GM23338 (cell line): ENCODE measurements around the gene YIPF2. TPM values are rescaled to one million over a fixed set of nuclear protein-coding genes. Genes with fewer than 3 reads are reported as not detected.

Source experiments
- ATAC-seq: fragments of 200-7000 bp; cut with Tn5 transposase; 3 replicates; pipeline ENCODE4 v1.9.1; 2020
- DNase-seq: peaks from one replicate; pipeline ENCODE4 v3.0.0-alpha.2; 2015; ENCODE audit warnings: low spot score
- H2AFZ ChIP-seq: fragments of 200-600 bp; sonication (generic); 2 replicates; pipeline ENCODE4 v1.8.0; 2016; ENCODE audit warnings: antibody characterized with exemption, mild to moderate bottlenecking, moderate library complexity
- H3F3A ChIP-seq: fragments of 200-600 bp; sonication (generic); replicated peaks from 2 replicates; pipeline ENCODE4 v1.8.0; 2017; ENCODE audit warnings: antibody characterized with exemption, mixed run types, low read depth
- H3K27ac ChIP-seq: fragments of 200-600 bp; sonication (generic); 2 replicates; pipeline ENCODE4 v1.6.1; 2016; ENCODE audit warnings: low read depth
- H3K27me3 ChIP-seq: fragments of 200-600 bp; sonication (generic); 2 replicates; pipeline ENCODE4 v1.8.0; 2016; ENCODE audit warnings: mild to moderate bottlenecking, mixed run types, moderate library complexity; ENCODE audit not compliant: insufficient read depth
- H3K36me3 ChIP-seq: fragments of 200-600 bp; sonication (generic); 2 replicates; pipeline ENCODE4 v1.8.0; 2016; ENCODE audit warnings: mild to moderate bottlenecking; ENCODE audit not compliant: insufficient read depth
- H3K4me1 ChIP-seq: fragments of 200-600 bp; sonication (generic); 2 replicates; pipeline ENCODE4 v1.8.0; 2016; ENCODE audit warnings: mild to moderate bottlenecking, moderate library complexity; ENCODE audit not compliant: insufficient read depth
- H3K4me2 ChIP-seq: fragments of 200-600 bp; sonication (generic); 2 replicates; pipeline ENCODE4 v1.7.1; 2017; ENCODE audit warnings: mixed run types
- H3K4me3 ChIP-seq: fragments of 200-600 bp; sonication (generic); 2 replicates; pipeline ENCODE4 v1.6.1; 2016; ENCODE audit warnings: mixed run types
- H3K79me2 ChIP-seq: fragments of 200-600 bp; sonication (generic); replicated peaks from 2 replicates; pipeline ENCODE4 v1.8.0; 2017; ENCODE audit warnings: mild to moderate bottlenecking; ENCODE audit not compliant: insufficient read depth
- H3K9me2 ChIP-seq: fragments of 200-600 bp; sonication (generic); 2 replicates; pipeline ENCODE4 v1.8.0; 2017; ENCODE audit not compliant: insufficient read depth
- H4K20me1 ChIP-seq: fragments of 200-600 bp; sonication (generic); replicated peaks from 2 replicates; pipeline ENCODE4 v1.8.0; 2017; ENCODE audit warnings: mild to moderate bottlenecking; ENCODE audit not compliant: insufficient read depth
- H3K27ac Mint-ChIP-seq: 2 replicates; pipeline ENCODE4 v1.8.0; 2020; ENCODE audit warnings: inconsistent platforms, mild to moderate bottlenecking, moderate library complexity, mixed read lengths
- H3K27me3 Mint-ChIP-seq: 3 replicates; pipeline ENCODE4 v1.8.0; 2022; ENCODE audit warnings: low read depth, mild to moderate bottlenecking, moderate library complexity, mixed read lengths, inconsistent platforms; ENCODE audit not compliant: insufficient read depth, poor library complexity
- H3K36me3 Mint-ChIP-seq: 3 replicates; pipeline ENCODE4 v1.8.0; 2021; ENCODE audit warnings: low read depth, mild to moderate bottlenecking, inconsistent platforms, moderate library complexity, mixed read lengths
- H3K4me1 Mint-ChIP-seq: 3 replicates; pipeline ENCODE4 v1.8.0; 2020; ENCODE audit warnings: mild to moderate bottlenecking, inconsistent platforms, mixed read lengths
- H3K4me3 Mint-ChIP-seq: 3 replicates; pipeline ENCODE4 v1.8.0; 2021; ENCODE audit warnings: moderate library complexity, mild to moderate bottlenecking, inconsistent platforms, mixed read lengths
- H3K9me3 Mint-ChIP-seq: 3 replicates; pipeline ENCODE4 v1.8.0; 2020; ENCODE audit warnings: moderate library complexity, mild to moderate bottlenecking, inconsistent platforms, mixed read lengths
- CREB1 ChIP-seq: fragments of 250-450 bp; sonication (Bioruptor Pico); IDR thresholded peaks from 2 replicates; pipeline ENCODE4 v1.5.0; 2020; ENCODE audit warnings: low read depth, mild to moderate bottlenecking, moderate library complexity
- EZH2 ChIP-seq: fragments of 200-600 bp; sonication (generic); IDR thresholded peaks from one replicate; pipeline ENCODE4 v1.8.0; 2017; ENCODE audit warnings: antibody characterized with exemption, mild to moderate bottlenecking, low read depth; ENCODE audit not compliant: unreplicated experiment
- EZH2phosphoT487 ChIP-seq: fragments of 200-600 bp; sonication (generic); IDR thresholded peaks from one replicate; pipeline ENCODE4 v1.8.1; 2018; ENCODE audit warnings: antibody characterized with exemption; ENCODE audit not compliant: unreplicated experiment
- JUNB ChIP-seq: IDR thresholded peaks from one replicate; pipeline ENCODE4 v1.6.1; 2016; ENCODE audit warnings: antibody characterized with exemption; ENCODE audit not compliant: unreplicated experiment
- NANOG ChIP-seq: IDR thresholded peaks from 2 replicates; pipeline ENCODE4 v1.6.1; 2016; ENCODE audit warnings: antibody characterized with exemption, borderline replicate concordance
- POLR2AphosphoS5 ChIP-seq: IDR thresholded peaks from 2 replicates; pipeline ENCODE4 v1.6.1; 2016; ENCODE audit warnings: antibody characterized with exemption, low read depth
- STAT1 ChIP-seq: IDR thresholded peaks from one replicate; pipeline ENCODE4 v1.6.1; 2016; ENCODE audit warnings: antibody characterized with exemption; ENCODE audit not compliant: unreplicated experiment
- ZNF114 ChIP-seq: fragments of 250-450 bp; sonication (Bioruptor Pico); IDR thresholded peaks from 2 replicates; pipeline ENCODE4 v1.5.0; 2020; ENCODE audit warnings: mild to moderate bottlenecking, moderate library complexity
- ZNF331 ChIP-seq: fragments of 250-450 bp; sonication (Bioruptor Pico); IDR thresholded peaks from 2 replicates; pipeline ENCODE4 v1.5.0; 2020; ENCODE audit warnings: low read depth, mild to moderate bottlenecking, moderate library complexity
- polyA plus RNA-seq: library from polyadenylated mRNA; unstranded; fragments of >200 nt; fragmentation: Nextera tagmentation; extraction: Ambion mirVana; gene quantifications from 2 replicates; pipeline ENCODE4 v1.2.1, GENCODE V29; 2016
- total RNA-seq: library from RNA; depleted of rRNA; stranded (reverse); fragments of >200 nt; shearing (Covaris generic); gene quantifications from 2 replicates; pipeline ENCODE4 v1.2.3, GENCODE V29; 2014
- TF ChIP-seq, protein P1 (sequence below): IDR thresholded peaks from 2 replicates; pipeline ENCODE4 v1.6.1; 2016; ENCODE audit warnings: antibody characterized with exemption
- TF ChIP-seq, protein P2 (sequence below): IDR thresholded peaks from one replicate; pipeline ENCODE4 v1.6.1; 2018; ENCODE audit warnings: antibody characterized with exemption; ENCODE audit not compliant: unreplicated experiment
- TF ChIP-seq, protein P3 (sequence below): fragments of 250-450 bp; sonication (Bioruptor Pico); IDR thresholded peaks from 2 replicates; pipeline ENCODE4 v1.5.0; 2020; ENCODE audit warnings: mild to moderate bottlenecking, moderate library complexity
- TF ChIP-seq, protein P4 (sequence below), 2 experiments: fragments of 200-600 bp in 1 of 2; sonication (generic) in 1 of 2; conservative IDR thresholded peaks; 2 replicates each; pipeline versions ENCODE4 v1.5.1 to v1.6.1; 2016 to 2017; ENCODE audit warnings: antibody characterized with exemption in 2 of 2, low read depth in 2 of 2, mild to moderate bottlenecking in 2 of 2, moderate library complexity in 1 of 2

YIPF2 gene
- total and polyA plus RNA-seq, 2 experiments from 2014 or later: 36.3 to 63.7 TPM

DNA sequence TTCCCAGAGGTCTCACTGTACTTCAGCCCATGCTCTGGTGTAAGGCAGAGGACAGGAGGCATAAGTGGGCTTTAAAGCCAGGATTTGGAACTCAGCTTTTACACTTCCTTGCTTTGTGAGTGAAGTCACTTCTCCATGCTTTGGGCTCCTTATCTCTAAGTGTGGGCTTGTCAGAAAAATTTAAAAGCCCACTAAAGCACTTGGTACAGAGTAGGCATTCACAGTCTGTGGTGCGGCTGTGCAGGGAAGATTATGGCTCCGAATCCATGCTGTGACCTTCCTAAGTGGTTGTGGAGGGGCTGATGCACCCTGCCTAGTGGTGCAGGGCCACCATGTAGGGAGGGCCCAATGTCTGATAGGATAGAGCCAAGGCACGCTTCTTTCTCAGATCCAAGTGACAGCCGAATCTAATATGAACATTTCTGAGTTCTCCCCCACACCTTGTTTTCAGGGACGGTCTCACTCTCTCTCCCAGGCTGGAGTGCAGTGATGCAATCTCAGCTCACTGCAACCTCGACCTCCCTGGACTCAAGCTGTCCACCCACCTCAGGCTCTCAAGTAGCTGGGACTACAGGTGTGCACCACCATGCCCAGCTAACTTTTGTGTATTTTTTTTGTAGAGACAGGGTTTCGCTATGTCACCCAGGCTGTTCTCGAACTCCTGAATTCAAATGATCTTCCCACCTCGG lies 7.1 kb upstream of the YIPF2 start:
- Histone ChIP-seq H2AFZ (no peak overlapping the region), H3K27ac (peak overlapping the region; percentile 55; the same call in 1 of the 2 replicates), H3K4me1 (no peaks in the 10 kb centered on the region; the same call in 1 of the 2 replicates), H3K4me3 (no peak overlapping the region), H3K79me2 (peaks cover 14% of the 10 kb centered on the region), H3K9me2 (no peaks in the 10 kb centered on the region), H3K27me3 (no peaks in the 10 kb centered on the region), H3F3A (peaks cover 10% of the 10 kb centered on the region; the same call in 1 of the 2 replicates), H3K36me3 (no peaks in the 10 kb centered on the region; the same call in 1 of the 2 replicates), H4K20me1 (peaks cover 8% of the 10 kb centered on the region), H3K4me2 (no peak overlapping the region)
- DNase-seq (no peak), ATAC-seq (no peak)
- no peaks in the 10 kb centered on the region for H3K4me1 Mint-ChIP-seq
- TF ChIP-seq EZH2 (no peak), EZH2phosphoT487 (no peak), POLR2AphosphoS5 (no peak), NANOG (no peak), ZNF331 (CRISPR knock-in tag) (no peak), STAT1 (no peak), JUNB (no peak), CREB1 (no peak), ZNF114 (CRISPR knock-in tag) (no peak)
- TF ChIP-seq, protein P1, sequence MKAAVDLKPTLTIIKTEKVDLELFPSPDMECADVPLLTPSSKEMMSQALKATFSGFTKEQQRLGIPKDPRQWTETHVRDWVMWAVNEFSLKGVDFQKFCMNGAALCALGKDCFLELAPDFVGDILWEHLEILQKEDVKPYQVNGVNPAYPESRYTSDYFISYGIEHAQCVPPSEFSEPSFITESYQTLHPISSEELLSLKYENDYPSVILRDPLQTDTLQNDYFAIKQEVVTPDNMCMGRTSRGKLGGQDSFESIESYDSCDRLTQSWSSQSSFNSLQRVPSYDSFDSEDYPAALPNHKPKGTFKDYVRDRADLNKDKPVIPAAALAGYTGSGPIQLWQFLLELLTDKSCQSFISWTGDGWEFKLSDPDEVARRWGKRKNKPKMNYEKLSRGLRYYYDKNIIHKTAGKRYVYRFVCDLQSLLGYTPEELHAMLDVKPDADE: no peak
- TF ChIP-seq, protein P2, sequence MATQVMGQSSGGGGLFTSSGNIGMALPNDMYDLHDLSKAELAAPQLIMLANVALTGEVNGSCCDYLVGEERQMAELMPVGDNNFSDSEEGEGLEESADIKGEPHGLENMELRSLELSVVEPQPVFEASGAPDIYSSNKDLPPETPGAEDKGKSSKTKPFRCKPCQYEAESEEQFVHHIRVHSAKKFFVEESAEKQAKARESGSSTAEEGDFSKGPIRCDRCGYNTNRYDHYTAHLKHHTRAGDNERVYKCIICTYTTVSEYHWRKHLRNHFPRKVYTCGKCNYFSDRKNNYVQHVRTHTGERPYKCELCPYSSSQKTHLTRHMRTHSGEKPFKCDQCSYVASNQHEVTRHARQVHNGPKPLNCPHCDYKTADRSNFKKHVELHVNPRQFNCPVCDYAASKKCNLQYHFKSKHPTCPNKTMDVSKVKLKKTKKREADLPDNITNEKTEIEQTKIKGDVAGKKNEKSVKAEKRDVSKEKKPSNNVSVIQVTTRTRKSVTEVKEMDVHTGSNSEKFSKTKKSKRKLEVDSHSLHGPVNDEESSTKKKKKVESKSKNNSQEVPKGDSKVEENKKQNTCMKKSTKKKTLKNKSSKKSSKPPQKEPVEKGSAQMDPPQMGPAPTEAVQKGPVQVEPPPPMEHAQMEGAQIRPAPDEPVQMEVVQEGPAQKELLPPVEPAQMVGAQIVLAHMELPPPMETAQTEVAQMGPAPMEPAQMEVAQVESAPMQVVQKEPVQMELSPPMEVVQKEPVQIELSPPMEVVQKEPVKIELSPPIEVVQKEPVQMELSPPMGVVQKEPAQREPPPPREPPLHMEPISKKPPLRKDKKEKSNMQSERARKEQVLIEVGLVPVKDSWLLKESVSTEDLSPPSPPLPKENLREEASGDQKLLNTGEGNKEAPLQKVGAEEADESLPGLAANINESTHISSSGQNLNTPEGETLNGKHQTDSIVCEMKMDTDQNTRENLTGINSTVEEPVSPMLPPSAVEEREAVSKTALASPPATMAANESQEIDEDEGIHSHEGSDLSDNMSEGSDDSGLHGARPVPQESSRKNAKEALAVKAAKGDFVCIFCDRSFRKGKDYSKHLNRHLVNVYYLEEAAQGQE: no peak
- TF ChIP-seq, protein P3, sequence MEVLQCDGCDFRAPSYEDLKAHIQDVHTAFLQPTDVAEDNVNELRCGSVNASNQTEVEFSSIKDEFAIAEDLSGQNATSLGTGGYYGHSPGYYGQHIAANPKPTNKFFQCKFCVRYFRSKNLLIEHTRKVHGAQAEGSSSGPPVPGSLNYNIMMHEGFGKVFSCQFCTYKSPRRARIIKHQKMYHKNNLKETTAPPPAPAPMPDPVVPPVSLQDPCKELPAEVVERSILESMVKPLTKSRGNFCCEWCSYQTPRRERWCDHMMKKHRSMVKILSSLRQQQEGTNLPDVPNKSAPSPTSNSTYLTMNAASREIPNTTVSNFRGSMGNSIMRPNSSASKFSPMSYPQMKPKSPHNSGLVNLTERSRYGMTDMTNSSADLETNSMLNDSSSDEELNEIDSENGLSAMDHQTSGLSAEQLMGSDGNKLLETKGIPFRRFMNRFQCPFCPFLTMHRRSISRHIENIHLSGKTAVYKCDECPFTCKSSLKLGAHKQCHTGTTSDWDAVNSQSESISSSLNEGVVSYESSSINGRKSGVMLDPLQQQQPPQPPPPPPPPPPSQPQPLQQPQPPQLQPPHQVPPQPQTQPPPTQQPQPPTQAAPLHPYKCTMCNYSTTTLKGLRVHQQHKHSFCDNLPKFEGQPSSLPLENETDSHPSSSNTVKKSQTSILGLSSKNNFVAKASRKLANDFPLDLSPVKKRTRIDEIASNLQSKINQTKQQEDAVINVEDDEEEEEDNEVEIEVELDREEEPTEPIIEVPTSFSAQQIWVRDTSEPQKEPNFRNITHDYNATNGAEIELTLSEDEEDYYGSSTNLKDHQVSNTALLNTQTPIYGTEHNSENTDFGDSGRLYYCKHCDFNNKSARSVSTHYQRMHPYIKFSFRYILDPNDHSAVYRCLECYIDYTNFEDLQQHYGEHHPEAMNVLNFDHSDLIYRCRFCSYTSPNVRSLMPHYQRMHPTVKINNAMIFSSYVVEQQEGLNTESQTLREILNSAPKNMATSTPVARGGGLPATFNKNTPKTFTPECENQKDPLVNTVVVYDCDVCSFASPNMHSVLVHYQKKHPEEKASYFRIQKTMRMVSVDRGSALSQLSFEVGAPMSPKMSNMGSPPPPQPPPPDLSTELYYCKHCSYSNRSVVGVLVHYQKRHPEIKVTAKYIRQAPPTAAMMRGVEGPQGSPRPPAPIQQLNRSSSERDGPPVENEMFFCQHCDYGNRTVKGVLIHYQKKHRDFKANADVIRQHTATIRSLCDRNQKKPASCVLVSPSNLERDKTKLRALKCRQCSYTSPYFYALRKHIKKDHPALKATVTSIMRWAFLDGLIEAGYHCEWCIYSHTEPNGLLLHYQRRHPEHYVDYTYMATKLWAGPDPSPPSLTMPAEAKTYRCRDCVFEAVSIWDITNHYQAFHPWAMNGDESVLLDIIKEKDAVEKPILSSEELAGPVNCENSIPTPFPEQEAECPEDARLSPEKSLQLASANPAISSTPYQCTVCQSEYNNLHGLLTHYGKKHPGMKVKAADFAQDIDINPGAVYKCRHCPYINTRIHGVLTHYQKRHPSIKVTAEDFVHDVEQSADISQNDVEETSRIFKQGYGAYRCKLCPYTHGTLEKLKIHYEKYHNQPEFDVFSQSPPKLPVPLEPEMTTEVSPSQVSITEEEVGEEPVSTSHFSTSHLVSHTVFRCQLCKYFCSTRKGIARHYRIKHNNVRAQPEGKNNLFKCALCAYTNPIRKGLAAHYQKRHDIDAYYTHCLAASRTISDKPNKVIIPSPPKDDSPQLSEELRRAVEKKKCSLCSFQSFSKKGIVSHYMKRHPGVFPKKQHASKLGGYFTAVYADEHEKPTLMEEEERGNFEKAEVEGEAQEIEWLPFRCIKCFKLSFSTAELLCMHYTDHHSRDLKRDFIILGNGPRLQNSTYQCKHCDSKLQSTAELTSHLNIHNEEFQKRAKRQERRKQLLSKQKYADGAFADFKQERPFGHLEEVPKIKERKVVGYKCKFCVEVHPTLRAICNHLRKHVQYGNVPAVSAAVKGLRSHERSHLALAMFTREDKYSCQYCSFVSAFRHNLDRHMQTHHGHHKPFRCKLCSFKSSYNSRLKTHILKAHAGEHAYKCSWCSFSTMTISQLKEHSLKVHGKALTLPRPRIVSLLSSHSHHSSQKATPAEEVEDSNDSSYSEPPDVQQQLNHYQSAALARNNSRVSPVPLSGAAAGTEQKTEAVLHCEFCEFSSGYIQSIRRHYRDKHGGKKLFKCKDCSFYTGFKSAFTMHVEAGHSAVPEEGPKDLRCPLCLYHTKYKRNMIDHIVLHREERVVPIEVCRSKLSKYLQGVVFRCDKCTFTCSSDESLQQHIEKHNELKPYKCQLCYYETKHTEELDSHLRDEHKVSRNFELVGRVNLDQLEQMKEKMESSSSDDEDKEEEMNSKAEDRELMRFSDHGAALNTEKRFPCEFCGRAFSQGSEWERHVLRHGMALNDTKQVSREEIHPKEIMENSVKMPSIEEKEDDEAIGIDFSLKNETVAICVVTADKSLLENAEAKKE (CRISPR knock-in tag): no peak
- TF ChIP-seq, protein P4, sequence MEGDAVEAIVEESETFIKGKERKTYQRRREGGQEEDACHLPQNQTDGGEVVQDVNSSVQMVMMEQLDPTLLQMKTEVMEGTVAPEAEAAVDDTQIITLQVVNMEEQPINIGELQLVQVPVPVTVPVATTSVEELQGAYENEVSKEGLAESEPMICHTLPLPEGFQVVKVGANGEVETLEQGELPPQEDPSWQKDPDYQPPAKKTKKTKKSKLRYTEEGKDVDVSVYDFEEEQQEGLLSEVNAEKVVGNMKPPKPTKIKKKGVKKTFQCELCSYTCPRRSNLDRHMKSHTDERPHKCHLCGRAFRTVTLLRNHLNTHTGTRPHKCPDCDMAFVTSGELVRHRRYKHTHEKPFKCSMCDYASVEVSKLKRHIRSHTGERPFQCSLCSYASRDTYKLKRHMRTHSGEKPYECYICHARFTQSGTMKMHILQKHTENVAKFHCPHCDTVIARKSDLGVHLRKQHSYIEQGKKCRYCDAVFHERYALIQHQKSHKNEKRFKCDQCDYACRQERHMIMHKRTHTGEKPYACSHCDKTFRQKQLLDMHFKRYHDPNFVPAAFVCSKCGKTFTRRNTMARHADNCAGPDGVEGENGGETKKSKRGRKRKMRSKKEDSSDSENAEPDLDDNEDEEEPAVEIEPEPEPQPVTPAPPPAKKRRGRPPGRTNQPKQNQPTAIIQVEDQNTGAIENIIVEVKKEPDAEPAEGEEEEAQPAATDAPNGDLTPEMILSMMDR (conservative IDR thresholded peaks at IDR 0.05; ENCODE audit: low read depth in 2 of 2): no peak
- H3K36me3 Mint-ChIP-seq: peaks cover 12% of the 10 kb centered on the region; the same call in 2 of the 3 replicates
- H3K27ac Mint-ChIP-seq: no peak overlapping the region; the same call in 1 of the 2 replicates
- no peak overlapping the region; the same call in 2 of the 3 replicates for H3K4me3 Mint-ChIP-seq
- no peaks in the 10 kb centered on the region; the same call in 2 of the 3 replicates for H3K9me3 Mint-ChIP-seq
- peaks cover 6% of the 10 kb centered on the region for H3K27me3 Mint-ChIP-seq
